Nephron (organoid): ENCODE measurements around the gene NBEA.

ENCODE experiments used
- H3K27ac Mint-ChIP-seq, 3 experiments: 2 replicates each; pipeline ENCODE4 v1.8.0; 2020; ENCODE audit warnings: mixed read lengths in 3 of 3, mild to moderate bottlenecking in 2 of 3, moderate library complexity in 1 of 3
- H3K27me3 Mint-ChIP-seq: 2 replicates; pipeline ENCODE4 v1.8.0; 2021; ENCODE audit warnings: low read depth, mild to moderate bottlenecking, moderate library complexity, mixed read lengths
- H3K36me3 Mint-ChIP-seq: 2 replicates; pipeline ENCODE4 v1.8.0; 2020; ENCODE audit warnings: low read depth, mixed read lengths
- H3K4me1 Mint-ChIP-seq: 2 replicates; pipeline ENCODE4 v1.8.0; 2020; ENCODE audit warnings: mixed read lengths
- H3K4me3 Mint-ChIP-seq, 3 experiments: 2 replicates each; pipeline ENCODE4 v1.8.0; 2020; ENCODE audit warnings: mild to moderate bottlenecking in 3 of 3, mixed read lengths in 3 of 3, moderate library complexity in 2 of 3
- H3K9me3 Mint-ChIP-seq: 2 replicates; pipeline ENCODE4 v1.8.0; 2020; ENCODE audit warnings: mixed read lengths
- CTCF ChIP-seq, 3 experiments: fragments of 200-600 bp; sonication (generic); IDR thresholded peaks; one replicate each; pipeline ENCODE4 v1.5.0; 2021; ENCODE audit warnings: antibody characterized with exemption in 3 of 3; ENCODE audit not compliant: unreplicated experiment in 3 of 3

NBEA gene

GRCh38 chr13:35457258-35457657 lies 515.2 kb downstream of the NBEA start:
- no peak for TF ChIP-seq CTCF (IDR thresholded peaks at IDR 0.05; ENCODE audit: unreplicated experiment in 3 of 3)
- Mint-ChIP-seq H3K27me3 (no peaks in the 10 kb centered on the region), H3K4me3 (no peak overlapping the region), H3K4me1 (no peaks in the 10 kb centered on the region), H3K9me3 (no peaks in the 10 kb centered on the region), H3K27ac (no peak overlapping the region), H3K36me3 (peaks cover 4% of the 10 kb centered on the region)

GRCh38 chr13:35460061-35460460 lies 518.0 kb downstream of the NBEA start:
- Mint-ChIP-seq H3K27ac (no peak overlapping the region), H3K4me1 (no peaks in the 10 kb centered on the region), H3K27me3 (no peaks in the 10 kb centered on the region), H3K36me3 (peaks cover 4% of the 10 kb centered on the region), H3K9me3 (no peaks in the 10 kb centered on the region), H3K4me3 (no peak overlapping the region)
- no peak for TF ChIP-seq CTCF (IDR thresholded peaks at IDR 0.05; ENCODE audit: unreplicated experiment in 3 of 3)

- no peaks in the 10 kb centered on the region for H3K36me3 Mint-ChIP-seq
- no peak overlapping the region for H3K27ac Mint-ChIP-seq
- H3K4me3 Mint-ChIP-seq = no peak overlapping the region
- peaks cover 29% of the 10 kb centered on the region for H3K27me3 Mint-ChIP-seq
- no peak for TF ChIP-seq CTCF (IDR thresholded peaks at IDR 0.05; ENCODE audit: unreplicated experiment in 3 of 3)
- H3K4me1 Mint-ChIP-seq = peaks cover 7% of the 10 kb centered on the region
- no peaks in the 10 kb centered on the region for H3K9me3 Mint-ChIP-seq
Measured at GRCh38 chr13:35465371-35465770, 523.3 kb downstream of the NBEA start.

GRCh38 chr13:35468195-35468594 lies 526.1 kb downstream of the NBEA start:
- H3K36me3 Mint-ChIP-seq = no peaks in the 10 kb centered on the region
- no peak overlapping the region for H3K27ac Mint-ChIP-seq
- H3K9me3 Mint-ChIP-seq = no peaks in the 10 kb centered on the region
- peaks cover 16% of the 10 kb centered on the region for H3K4me1 Mint-ChIP-seq
- peaks cover 58% of the 10 kb centered on the region for H3K27me3 Mint-ChIP-seq
- no peak for TF ChIP-seq CTCF (IDR thresholded peaks at IDR 0.05; ENCODE audit: unreplicated experiment in 3 of 3)
- H3K4me3 Mint-ChIP-seq = no peak overlapping the region

- peaks cover 75% of the 10 kb centered on the region for H3K27me3 Mint-ChIP-seq
- TF ChIP-seq CTCF (IDR thresholded peaks at IDR 0.05; ENCODE audit: unreplicated experiment in 3 of 3) = no peak
- H3K27ac Mint-ChIP-seq = peak overlapping the region; percentile 6 to 83 (median 30)
- peak overlapping the region; percentile 75 to 80 (median 79) for H3K4me3 Mint-ChIP-seq
- no peaks in the 10 kb centered on the region for H3K36me3 Mint-ChIP-seq
- peaks cover 22% of the 10 kb centered on the region for H3K4me1 Mint-ChIP-seq
- H3K9me3 Mint-ChIP-seq = no peaks in the 10 kb centered on the region
Measured at GRCh38 chr13:35469806-35470525, 527.9 kb downstream of the NBEA start.
